Globus pallidus (tissue), 1 donor: Measurements from ENCODE around the gene C1orf198.
A peak's percentile ranks its signal among the peaks of the same experiment; 100 is the strongest.

ENCODE experiments used
- DNase-seq: peaks from one replicate; pipeline ENCODE4 v3.0.0-alpha.2; 2015; ENCODE audit warnings: low spot score

Gene C1orf198

GRCh38 chr1:230867903-230868735 is at the start of gene C1orf198:
TSS of gene C1orf198 (minus strand) at chr1:230868521. CDS start at chr1:230868512, 9 bp downstream.
- DNase-seq = peak; percentile 78

DNA sequence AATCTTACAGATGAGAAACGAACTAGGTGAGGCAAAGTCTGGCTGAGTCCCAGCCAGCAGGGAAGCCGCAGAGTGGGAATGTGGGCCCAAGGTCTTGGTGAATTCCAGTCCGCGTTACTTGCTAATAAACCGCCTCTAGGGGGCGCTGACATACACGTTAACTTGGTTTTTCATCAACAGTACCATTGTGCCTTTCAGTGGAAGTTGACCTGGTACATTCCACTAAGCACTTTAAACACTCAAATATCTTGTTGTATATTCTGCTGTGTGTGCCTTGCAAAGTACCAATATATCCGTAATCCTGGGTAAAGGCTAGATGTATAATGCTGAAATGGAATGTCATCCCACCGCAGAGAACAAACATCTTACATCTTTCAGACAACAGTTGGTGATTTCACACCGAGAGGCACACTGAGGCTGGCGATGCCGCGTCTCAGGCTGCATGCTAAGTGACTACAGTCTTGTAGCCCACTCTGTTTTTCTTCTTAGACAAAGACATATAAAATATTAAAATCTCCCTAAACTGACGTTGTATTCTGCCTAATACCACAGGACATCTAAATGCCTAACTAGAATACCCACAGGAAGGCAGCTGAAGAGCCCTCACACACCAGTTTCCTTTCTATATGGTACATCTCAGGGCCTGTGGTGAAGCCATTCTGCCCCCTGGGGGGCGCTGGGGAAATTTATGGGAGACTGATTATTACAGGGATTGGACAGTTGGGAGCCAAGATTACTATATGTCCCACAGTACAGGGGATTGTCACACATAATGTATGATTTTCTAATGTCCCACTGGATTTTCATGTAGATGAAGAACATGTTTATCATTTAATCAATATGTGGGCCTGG is 49.2 kb upstream of the C1orf198 start:
- peak; percentile 82 for DNase-seq

GRCh38 chr1:230916587-230917283 is 48.4 kb upstream of the C1orf198 start:
- DNase-seq = no peak

DNA sequence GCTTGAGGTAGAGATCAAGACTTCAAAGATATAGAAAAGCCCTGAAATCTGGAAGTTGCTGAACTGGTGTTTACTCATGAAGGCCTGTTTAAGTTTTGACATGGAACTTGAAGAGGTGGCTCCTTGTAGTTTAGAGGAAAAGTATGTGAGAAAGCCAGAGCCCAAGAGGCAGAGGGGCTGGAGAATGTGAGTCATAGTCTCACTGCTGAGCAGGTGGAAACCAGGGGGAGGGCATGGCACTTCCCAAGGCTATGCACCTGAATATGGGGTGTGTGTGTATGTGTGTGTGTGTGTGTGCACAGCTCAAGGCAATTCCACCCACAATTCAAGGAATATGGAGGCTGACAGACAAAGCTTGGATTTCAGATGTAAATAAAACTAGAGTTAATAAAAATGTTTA is 46.8 kb upstream of the C1orf198 start:
- DNase-seq = no peak

GRCh38 chr1:230913496-230913895 is 45.2 kb upstream of the C1orf198 start:
- no peak for DNase-seq

- DNase-seq = no peak
Measured at GRCh38 chr1:230910755-230911117, 42.4 kb upstream of the C1orf198 start.

GRCh38 chr1:230909974-230910754 is 41.8 kb upstream of the C1orf198 start:
- peak; percentile 81 for DNase-seq

- no peak for DNase-seq
Measured at GRCh38 chr1:230907472-230908205, 39.3 kb upstream of the C1orf198 start.

DNA sequence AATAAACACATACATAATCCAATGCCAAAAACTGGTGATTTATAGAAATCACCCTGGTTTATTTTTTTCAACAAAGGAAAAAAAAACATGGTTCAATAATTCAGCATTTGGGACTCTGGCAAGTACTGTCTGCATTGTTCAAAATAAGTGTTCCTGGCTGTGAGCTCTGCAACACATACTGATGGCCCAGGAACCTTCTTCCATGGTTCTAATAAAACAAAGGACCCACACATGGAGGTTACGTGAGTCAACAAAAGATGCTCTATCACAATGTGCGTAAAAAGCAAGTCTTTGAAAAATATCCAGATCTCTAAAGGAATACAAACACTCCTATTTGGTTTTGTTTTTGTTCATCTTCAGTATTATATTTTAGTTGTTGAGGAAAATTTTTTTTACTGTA is 37.9 kb upstream of the C1orf198 start:
- DNase-seq = peak; percentile 68

- DNase-seq = peak; percentile 55
Measured at GRCh38 chr1:230905733-230906132, 37.4 kb upstream of the C1orf198 start.

- DNase-seq = no peak
Measured at GRCh38 chr1:230902349-230902923, 34.1 kb upstream of the C1orf198 start.

DNA sequence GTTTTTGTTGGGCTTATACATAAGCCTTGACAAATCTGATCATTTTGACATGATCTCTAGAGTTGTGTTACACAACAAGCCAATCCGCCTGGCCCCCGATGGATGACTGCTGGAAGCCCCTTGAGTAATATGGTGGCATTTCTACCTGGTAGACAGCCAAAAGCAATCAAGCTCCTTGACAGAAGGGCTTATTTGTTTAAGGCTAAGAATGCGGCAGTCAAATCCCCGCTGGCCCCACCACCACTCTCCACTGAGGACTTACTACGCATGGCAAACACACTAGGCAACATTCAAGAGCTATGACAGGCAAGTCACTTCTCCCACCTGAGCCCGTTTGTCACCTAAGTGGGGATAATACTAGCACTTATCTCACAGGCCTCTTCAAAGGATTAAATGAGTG is 33.4 kb upstream of the C1orf198 start:
- DNase-seq = no peak

- no peak for DNase-seq
Measured at GRCh38 chr1:230900984-230901383, 32.7 kb upstream of the C1orf198 start.

DNA sequence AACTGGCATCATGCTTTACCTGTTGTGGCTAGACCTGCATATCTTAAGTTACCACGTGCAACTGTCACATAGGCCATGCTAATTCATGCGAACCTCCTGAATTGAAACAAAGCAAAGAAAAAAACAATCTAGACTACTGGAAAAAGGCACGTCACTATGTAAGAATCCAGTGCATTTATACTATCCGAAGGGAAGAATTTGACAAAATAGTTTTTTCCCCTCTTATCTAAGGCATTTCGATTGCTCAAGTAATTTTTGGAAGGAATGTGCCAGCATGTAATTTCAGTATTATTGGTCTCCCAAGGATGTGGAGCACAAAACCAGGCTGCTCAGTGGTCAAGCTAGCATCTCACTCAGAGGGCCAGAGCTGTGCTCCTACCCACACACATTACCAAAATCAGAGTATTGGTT is 31.5 kb upstream of the C1orf198 start:
- no peak for DNase-seq

- DNase-seq = no peak
Measured at GRCh38 chr1:230898748-230899147, 30.4 kb upstream of the C1orf198 start.

DNA sequence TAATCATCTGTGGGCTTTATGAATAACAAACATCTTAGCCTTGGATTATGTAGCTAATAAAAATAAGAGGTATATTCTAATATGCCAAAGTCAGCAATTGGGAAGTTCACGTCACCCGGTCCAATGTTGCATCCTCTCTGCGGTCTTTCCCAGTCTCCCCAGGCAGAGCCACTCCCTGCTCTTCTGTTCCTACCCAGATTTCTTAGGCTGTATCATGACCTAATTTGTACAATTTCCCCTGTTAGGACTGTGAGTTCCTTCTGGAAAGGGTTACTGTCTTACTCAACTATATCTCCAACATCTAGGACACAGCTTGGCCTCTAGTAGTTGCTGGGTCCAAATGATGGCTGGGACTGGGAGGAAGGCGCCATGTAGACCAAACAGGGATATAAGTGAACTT is 29.8 kb upstream of the C1orf198 start:
- DNase-seq = no peak

- no peak for DNase-seq
Measured at GRCh38 chr1:230896779-230897178, 28.5 kb upstream of the C1orf198 start.

DNA sequence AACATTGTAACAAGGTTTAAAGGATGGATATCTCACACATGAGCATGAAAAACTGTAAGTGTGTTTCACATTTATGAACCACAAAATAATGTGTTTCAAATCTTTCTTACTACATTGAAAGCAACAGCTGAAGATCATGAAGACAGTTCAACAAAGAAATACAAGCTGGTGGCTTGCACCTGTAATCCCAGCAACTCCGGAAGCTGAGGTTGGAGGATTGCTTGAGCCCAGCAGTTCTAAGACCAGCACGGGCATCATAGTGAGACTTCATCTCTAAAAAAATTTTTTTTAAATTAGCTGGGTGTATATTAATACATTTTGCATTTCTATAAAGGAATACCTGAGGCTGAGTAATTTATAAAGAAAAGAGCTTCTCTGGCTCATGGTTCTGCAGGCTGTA is 27.1 kb upstream of the C1orf198 start:
- DNase-seq = no peak

GRCh38 chr1:230894664-230895063 is 26.3 kb upstream of the C1orf198 start:
- DNase-seq = no peak

DNA sequence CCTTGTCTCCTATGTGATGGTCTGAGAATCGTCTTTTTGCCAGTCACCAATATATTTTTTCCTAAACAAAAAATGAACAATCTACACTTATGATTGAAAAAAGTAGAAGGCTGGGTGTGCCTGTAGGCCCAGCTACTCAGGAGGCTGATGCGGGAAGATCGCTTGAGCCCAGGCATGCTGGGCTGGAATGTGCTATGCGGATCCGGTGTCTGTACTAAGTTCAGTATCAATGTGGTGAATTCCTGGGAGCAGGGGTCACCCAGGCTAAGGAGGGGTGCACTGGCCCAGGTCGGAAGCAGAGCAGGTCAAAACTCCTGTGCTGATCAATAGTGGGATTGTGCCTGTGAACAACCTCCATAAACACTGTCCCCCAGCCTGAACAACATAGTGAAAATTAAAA is 25.7 kb upstream of the C1orf198 start:
- no peak for DNase-seq
